K562 (cell line): ENCODE results near the gene CNPY4. TPM values are rescaled to one million over a fixed set of nuclear protein-coding genes. Genes with fewer than 3 reads are reported as not detected.
A peak's percentile ranks its signal among the peaks of the same experiment; 100 is the strongest.

Experiments used
- BCOR ChIP-seq: fragments of 450-650 bp; IDR thresholded peaks from 2 replicates; pipeline ENCODE4 v1.6.1; 2016
- CBFB ChIP-seq: sonication (generic); formaldehyde crosslinking; IDR thresholded peaks from 2 replicates; pipeline ENCODE4 v1.4.0; 2020; ENCODE audit warnings: mild to moderate bottlenecking, missing genetic modification reagents
- CEBPB ChIP-seq: fragments of 450-650 bp; IDR thresholded peaks from 2 replicates; pipeline ENCODE4 v1.6.1; 2016; ENCODE audit warnings: missing genetic modification characterization, missing compliant biosample characterization
- CREB1 ChIP-seq, 2 experiments: sonication (generic) in 1 of 2; formaldehyde crosslinking in 1 of 2; IDR thresholded peaks; 2 replicates each; pipeline versions ENCODE4 v1.6.1 to v1.8.0; 2012 to 2022; ENCODE audit warnings: inconsistent platforms in 1 of 2, mild to moderate bottlenecking in 1 of 2, missing genetic modification reagents in 1 of 2, moderate library complexity in 1 of 2
- ELF2 ChIP-seq: fragments of 250-450 bp; sonication (Bioruptor Pico); IDR thresholded peaks from 2 replicates; pipeline ENCODE4 v1.5.0; 2021; ENCODE audit warnings: mild to moderate bottlenecking
- GATA2 ChIP-seq: sonication (generic); formaldehyde crosslinking; IDR thresholded peaks from 2 replicates; pipeline ENCODE4 v1.4.0; 2020; ENCODE audit warnings: mild to moderate bottlenecking, missing genetic modification reagents
- HIVEP1 ChIP-seq: fragments of 250-450 bp; sonication (Bioruptor Pico); IDR thresholded peaks from 2 replicates; pipeline ENCODE4 v1.4.0; 2020; ENCODE audit warnings: mild to moderate bottlenecking
- KLF1 ChIP-seq: fragments of 450-650 bp; IDR thresholded peaks from 2 replicates; pipeline ENCODE4 v1.6.1; 2016; ENCODE audit warnings: missing genetic modification characterization, missing compliant biosample characterization
- LARP7 ChIP-seq: fragments of 450-650 bp; IDR thresholded peaks from 2 replicates; pipeline ENCODE4 v1.6.1; 2016
- MIER1 ChIP-seq: fragments of 450-650 bp; IDR thresholded peaks from 2 replicates; pipeline ENCODE4 v1.6.1; 2016; ENCODE audit warnings: antibody characterized with exemption, mild to moderate bottlenecking, low read depth
- PHTF2 ChIP-seq: fragments of 250-450 bp; sonication (Bioruptor Pico); IDR thresholded peaks from 2 replicates; pipeline ENCODE4 v1.5.0; 2021; ENCODE audit warnings: mild to moderate bottlenecking
- POLR2AphosphoS5 ChIP-seq: IDR thresholded peaks from 2 replicates; pipeline ENCODE4 v1.6.1; 2011; ENCODE audit warnings: mild to moderate bottlenecking, low read depth, low read length, moderate library complexity; ENCODE audit not compliant: control insufficient read depth, insufficient read depth
- RBM25 ChIP-seq: fragments of 200-400 bp; formaldehyde crosslinking; IDR thresholded peaks from 2 replicates; pipeline ENCODE4 v1.6.1; 2018; ENCODE audit warnings: low read length, low read depth, moderate library complexity; ENCODE audit not compliant: severe bottlenecking
- SMARCA5 ChIP-seq: fragments of 450-650 bp; IDR thresholded peaks from 2 replicates; pipeline ENCODE4 v1.6.1; 2016
- SP1 ChIP-seq: sonication (generic); formaldehyde crosslinking; IDR thresholded peaks from 2 replicates; pipeline ENCODE4 v1.8.1; 2022; ENCODE audit warnings: mild to moderate bottlenecking, missing genetic modification reagents
- SREBF2 ChIP-seq: sonication (generic); formaldehyde crosslinking; IDR thresholded peaks from 2 replicates; pipeline ENCODE4 v1.4.0; 2020; ENCODE audit warnings: mild to moderate bottlenecking, missing genetic modification reagents
- TBL1XR1 ChIP-seq, 2 experiments: IDR thresholded peaks; 2 replicates each; pipeline ENCODE4 v1.6.1; 2012; ENCODE audit warnings: improper control_type of control experiment in 2 of 2, low read length in 2 of 2, mild to moderate bottlenecking in 1 of 2
- ZC3H4 ChIP-seq: sonication (generic); formaldehyde crosslinking; IDR thresholded peaks from 2 replicates; pipeline ENCODE4 v1.9.0; 2021; ENCODE audit warnings: missing genetic modification reagents, borderline replicate concordance
- ZNF121 ChIP-seq: sonication (generic); formaldehyde crosslinking; conservative IDR thresholded peaks from 2 replicates; pipeline ENCODE4 v1.8.0; 2022; ENCODE audit warnings: missing genetic modification reagents
- polyA plus RNA-seq, 8 experiments: library from polyadenylated mRNA; depleted of rRNA in 4 of 8; stranded (reverse) in 5 of 8; unstranded in 3 of 8; fragments of >200 nt; fragmentation: Nextera tagmentation in 2 of 8; fragmentation: Illumina TruSeq in 1 of 8; extraction: Ambion mirVana in 2 of 8; extraction: Trizol in 1 of 8; gene quantifications; 2 replicates each; pipeline versions ENCODE4 v1.2.1 to v1.2.3, GENCODE V29; 2011 to 2014; ENCODE audit warnings: inconsistent platforms in 1 of 8, missing spikeins in 1 of 8
- total RNA-seq, 7 experiments: library from RNA; depleted of rRNA in 6 of 7; stranded (reverse); fragments of >200 nt in 6 of 7; fragmentation: Illumina TruSeq in 2 of 7; extraction: Trizol in 2 of 7; gene quantifications; 2 replicates each; pipeline versions ENCODE4 v1.2.1 to v1.2.3, GENCODE V29; 2011 to 2021; ENCODE audit warnings: low replicate concordance in 1 of 7
- TF ChIP-seq, protein P1 (sequence below), 2 experiments: fragments of 450-650 bp; IDR thresholded peaks; 2 replicates each; pipeline ENCODE4 v1.6.1; 2018; ENCODE audit warnings: mild to moderate bottlenecking in 2 of 2, low read depth in 1 of 2; ENCODE audit not compliant: partially characterized antibody in 2 of 2
- TF ChIP-seq, protein P2 (sequence below): fragments of 450-650 bp; IDR thresholded peaks from 2 replicates; pipeline ENCODE4 v1.7.1; 2018; ENCODE audit warnings: mild to moderate bottlenecking, low read depth; ENCODE audit not compliant: partially characterized antibody

Gene CNPY4
- total and polyA plus RNA-seq, 9 of the 15 experiments (the other 6 are each of a cell fraction or from before 2014, with no cell fraction given): 1.9 to 11.2 (median 7.0) TPM

- TF ChIP-seq, protein P1, sequence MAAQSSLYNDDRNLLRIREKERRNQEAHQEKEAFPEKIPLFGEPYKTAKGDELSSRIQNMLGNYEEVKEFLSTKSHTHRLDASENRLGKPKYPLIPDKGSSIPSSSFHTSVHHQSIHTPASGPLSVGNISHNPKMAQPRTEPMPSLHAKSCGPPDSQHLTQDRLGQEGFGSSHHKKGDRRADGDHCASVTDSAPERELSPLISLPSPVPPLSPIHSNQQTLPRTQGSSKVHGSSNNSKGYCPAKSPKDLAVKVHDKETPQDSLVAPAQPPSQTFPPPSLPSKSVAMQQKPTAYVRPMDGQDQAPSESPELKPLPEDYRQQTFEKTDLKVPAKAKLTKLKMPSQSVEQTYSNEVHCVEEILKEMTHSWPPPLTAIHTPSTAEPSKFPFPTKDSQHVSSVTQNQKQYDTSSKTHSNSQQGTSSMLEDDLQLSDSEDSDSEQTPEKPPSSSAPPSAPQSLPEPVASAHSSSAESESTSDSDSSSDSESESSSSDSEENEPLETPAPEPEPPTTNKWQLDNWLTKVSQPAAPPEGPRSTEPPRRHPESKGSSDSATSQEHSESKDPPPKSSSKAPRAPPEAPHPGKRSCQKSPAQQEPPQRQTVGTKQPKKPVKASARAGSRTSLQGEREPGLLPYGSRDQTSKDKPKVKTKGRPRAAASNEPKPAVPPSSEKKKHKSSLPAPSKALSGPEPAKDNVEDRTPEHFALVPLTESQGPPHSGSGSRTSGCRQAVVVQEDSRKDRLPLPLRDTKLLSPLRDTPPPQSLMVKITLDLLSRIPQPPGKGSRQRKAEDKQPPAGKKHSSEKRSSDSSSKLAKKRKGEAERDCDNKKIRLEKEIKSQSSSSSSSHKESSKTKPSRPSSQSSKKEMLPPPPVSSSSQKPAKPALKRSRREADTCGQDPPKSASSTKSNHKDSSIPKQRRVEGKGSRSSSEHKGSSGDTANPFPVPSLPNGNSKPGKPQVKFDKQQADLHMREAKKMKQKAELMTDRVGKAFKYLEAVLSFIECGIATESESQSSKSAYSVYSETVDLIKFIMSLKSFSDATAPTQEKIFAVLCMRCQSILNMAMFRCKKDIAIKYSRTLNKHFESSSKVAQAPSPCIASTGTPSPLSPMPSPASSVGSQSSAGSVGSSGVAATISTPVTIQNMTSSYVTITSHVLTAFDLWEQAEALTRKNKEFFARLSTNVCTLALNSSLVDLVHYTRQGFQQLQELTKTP (IDR thresholded peaks at IDR 0.05; ENCODE audit: low read depth in 1 of 2, partially characterized antibody in 2 of 2): peak in 1 of 2 experiments; percentile 22
- peak; percentile 69 for TF ChIP-seq BCOR
- TF ChIP-seq SREBF2 (CRISPR knock-in tag): 0 out of 2 replicates have a peak, but pooled peaks have one; percentile 29
- TF ChIP-seq LARP7: no peak
- TF ChIP-seq SMARCA5: no peak; the same call in 1 of the 2 replicates
- TF ChIP-seq MIER1: peak; percentile 51; the same call in 1 of the 2 replicates
- TF ChIP-seq TBL1XR1 (IDR thresholded peaks at IDR 0.05; ENCODE audit: low read length in 2 of 2): no peak
- TF ChIP-seq CREB1 (IDR thresholded peaks at IDR 0.05): no peak
- TF ChIP-seq CREB1 (CRISPR knock-in tag; IDR thresholded peaks at IDR 0.05): no peak
- peak; percentile 76 for TF ChIP-seq ZNF121 (CRISPR knock-in tag)
- TF ChIP-seq KLF1 (tag): no peak
- TF ChIP-seq HIVEP1 (CRISPR knock-in tag): no peak
- TF ChIP-seq, protein P2, sequence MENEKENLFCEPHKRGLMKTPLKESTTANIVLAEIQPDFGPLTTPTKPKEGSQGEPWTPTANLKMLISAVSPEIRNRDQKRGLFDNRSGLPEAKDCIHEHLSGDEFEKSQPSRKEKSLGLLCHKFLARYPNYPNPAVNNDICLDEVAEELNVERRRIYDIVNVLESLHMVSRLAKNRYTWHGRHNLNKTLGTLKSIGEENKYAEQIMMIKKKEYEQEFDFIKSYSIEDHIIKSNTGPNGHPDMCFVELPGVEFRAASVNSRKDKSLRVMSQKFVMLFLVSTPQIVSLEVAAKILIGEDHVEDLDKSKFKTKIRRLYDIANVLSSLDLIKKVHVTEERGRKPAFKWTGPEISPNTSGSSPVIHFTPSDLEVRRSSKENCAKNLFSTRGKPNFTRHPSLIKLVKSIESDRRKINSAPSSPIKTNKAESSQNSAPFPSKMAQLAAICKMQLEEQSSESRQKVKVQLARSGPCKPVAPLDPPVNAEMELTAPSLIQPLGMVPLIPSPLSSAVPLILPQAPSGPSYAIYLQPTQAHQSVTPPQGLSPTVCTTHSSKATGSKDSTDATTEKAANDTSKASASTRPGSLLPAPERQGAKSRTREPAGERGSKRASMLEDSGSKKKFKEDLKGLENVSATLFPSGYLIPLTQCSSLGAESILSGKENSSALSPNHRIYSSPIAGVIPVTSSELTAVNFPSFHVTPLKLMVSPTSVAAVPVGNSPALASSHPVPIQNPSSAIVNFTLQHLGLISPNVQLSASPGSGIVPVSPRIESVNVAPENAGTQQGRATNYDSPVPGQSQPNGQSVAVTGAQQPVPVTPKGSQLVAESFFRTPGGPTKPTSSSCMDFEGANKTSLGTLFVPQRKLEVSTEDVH: no peak
- peak; percentile 45; the same call in 1 of the 2 replicates for TF ChIP-seq CBFB (CRISPR knock-in tag)
- TF ChIP-seq RBM25: peak; percentile 19
- peak; percentile 78; the same call in 1 of the 2 replicates for TF ChIP-seq ZC3H4 (CRISPR knock-in tag)
- TF ChIP-seq CEBPB (tag): no peak
- TF ChIP-seq SP1: no peak
- TF ChIP-seq POLR2AphosphoS5: no peak
- TF ChIP-seq PHTF2 (CRISPR knock-in tag): no peak
- no peak for TF ChIP-seq ELF2 (CRISPR knock-in tag)
- 0 out of 2 replicates have a peak, but pooled peaks have one; percentile 26 for TF ChIP-seq GATA2 (CRISPR knock-in tag)
Measured at GRCh38 chr7:100088095-100088620, 31.3 kb upstream of the CNPY4 start (continued).
